SH-SY5Y (cell line): ENCODE data around the gene NECTIN1.

ENCODE experiments used
- GATA2 ChIP-seq: IDR thresholded peaks from 2 replicates; pipeline ENCODE4 v1.6.1; 2011; ENCODE audit warnings: mild to moderate bottlenecking, low read depth, low read length
- GATA3 ChIP-seq: IDR thresholded peaks from 2 replicates; pipeline ENCODE4 v1.6.1; 2011; ENCODE audit warnings: low read depth, mild to moderate bottlenecking, low read length, moderate library complexity

DNA sequence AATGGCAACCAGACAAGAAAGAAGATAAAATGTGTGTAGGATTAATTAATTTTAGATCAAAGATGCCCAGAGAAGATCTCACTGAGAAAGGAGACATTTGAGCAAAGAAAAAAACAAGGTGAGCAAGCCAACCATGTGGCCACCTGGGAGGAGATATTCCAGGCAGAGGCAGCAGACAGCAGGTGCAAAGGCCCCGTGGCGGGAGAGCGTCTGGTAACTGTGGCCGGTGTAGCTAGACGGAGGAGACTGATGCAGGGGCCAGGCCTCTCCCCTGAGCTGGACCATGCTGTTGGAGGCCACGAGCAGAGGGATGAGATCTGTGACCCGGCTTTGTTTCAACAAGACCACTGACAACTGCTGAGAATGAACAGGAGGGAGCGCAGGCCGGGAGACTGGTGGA lies 23.6 kb downstream of the NECTIN1 start:
- TF ChIP-seq GATA3 (no peak), GATA2 (no peak)
